Neural progenitor cell (in vitro differentiated cells): Measurements from ENCODE around the gene NAP1L4. TPM values are rescaled to one million over a fixed set of nuclear protein-coding genes. Genes with fewer than 3 reads are reported as not detected.

Experiments used
- DNase-seq: peaks from one replicate; pipeline ENCODE4 v3.0.0-alpha.2; 2016; ENCODE audit warnings: low spot score
- H2AFZ ChIP-seq: fragments of 200-600 bp; sonication (generic); replicated peaks from 2 replicates; pipeline ENCODE4 v1.6.1; 2016; ENCODE audit warnings: antibody characterized with exemption
- H3F3A ChIP-seq: fragments of 200-600 bp; sonication (generic); 2 replicates; pipeline ENCODE4 v1.6.1; 2016; ENCODE audit warnings: antibody characterized with exemption, low read depth
- H3K27ac ChIP-seq: fragments of 200-600 bp; sonication (generic); 2 replicates; pipeline ENCODE4 v1.5.1; 2016; ENCODE audit warnings: mild to moderate bottlenecking
- H3K27me3 ChIP-seq: fragments of 200-600 bp; sonication (generic); 2 replicates; pipeline ENCODE4 v1.6.1; 2016; ENCODE audit warnings: mild to moderate bottlenecking, moderate library complexity
- H3K36me3 ChIP-seq: fragments of 200-600 bp; sonication (generic); 2 replicates; pipeline ENCODE4 v1.5.1; 2016
- H3K4me1 ChIP-seq: fragments of 200-600 bp; sonication (generic); 2 replicates; pipeline ENCODE4 v1.6.1; 2016; ENCODE audit warnings: mixed run types
- H3K4me2 ChIP-seq: fragments of 200-600 bp; sonication (generic); 2 replicates; pipeline ENCODE4 v1.6.1; 2016
- H3K4me3 ChIP-seq: fragments of 200-600 bp; sonication (generic); 2 replicates; pipeline ENCODE4 v1.5.1; 2016
- H3K79me2 ChIP-seq: fragments of 200-600 bp; sonication (generic); 2 replicates; pipeline ENCODE4 v1.6.1; 2016; ENCODE audit warnings: low read depth
- H3K9ac ChIP-seq: fragments of 200-600 bp; sonication (generic); 2 replicates; pipeline ENCODE4 v1.6.1; 2016
- H3K9me3 ChIP-seq: fragments of 200-600 bp; sonication (generic); 2 replicates; pipeline ENCODE4 v1.5.1; 2016; ENCODE audit warnings: low read depth
- H4K20me1 ChIP-seq: fragments of 200-600 bp; sonication (generic); 2 replicates; pipeline ENCODE4 v1.6.1; 2016; ENCODE audit warnings: low read depth
- H3K27ac Mint-ChIP-seq: 3 replicates; pipeline ENCODE4 v1.8.0; 2021; ENCODE audit warnings: mixed read lengths
- H3K27me3 Mint-ChIP-seq: 2 replicates; pipeline ENCODE4 v1.8.0; 2022; ENCODE audit warnings: low read depth, mild to moderate bottlenecking, inconsistent platforms, moderate library complexity, mixed read lengths; ENCODE audit not compliant: insufficient read depth
- H3K36me3 Mint-ChIP-seq: 3 replicates; pipeline ENCODE4 v1.8.0; 2021; ENCODE audit warnings: mixed read lengths
- H3K4me1 Mint-ChIP-seq: 3 replicates; pipeline ENCODE4 v1.8.0; 2021; ENCODE audit warnings: mixed read lengths
- H3K4me3 Mint-ChIP-seq: 3 replicates; pipeline ENCODE4 v1.8.0; 2021; ENCODE audit warnings: mild to moderate bottlenecking, moderate library complexity, mixed read lengths
- H3K9me3 Mint-ChIP-seq: 3 replicates; pipeline ENCODE4 v1.8.0; 2020; ENCODE audit warnings: mixed read lengths
- CTCF ChIP-seq: fragments of 200-600 bp; sonication (generic); IDR thresholded peaks from 2 replicates; pipeline ENCODE4 v1.5.1; 2017; ENCODE audit warnings: antibody characterized with exemption, mild to moderate bottlenecking
- EZH2 ChIP-seq: fragments of 200-600 bp; sonication (generic); IDR thresholded peaks from 2 replicates; pipeline ENCODE4 v1.6.1; 2017; ENCODE audit warnings: antibody characterized with exemption, mild to moderate bottlenecking, moderate library complexity
- EZH2phosphoT487 ChIP-seq: fragments of 200-600 bp; sonication (generic); IDR thresholded peaks from 2 replicates; pipeline ENCODE4 v1.6.1; 2017; ENCODE audit warnings: antibody characterized with exemption
- total RNA-seq: library from RNA; depleted of rRNA; stranded (reverse); fragments of >200 nt; gene quantifications from 2 replicates; pipeline ENCODE4 v1.2.3, GENCODE V29; 2015; ENCODE audit warnings: low replicate concordance

NAP1L4 gene
- total RNA-seq, 1 donor from 2014 or later, result 191 TPM

- Histone ChIP-seq H3K36me3 (peaks cover 8% of the 10 kb centered on the region), H3K9ac (no peak overlapping the region), H2AFZ (no peak overlapping the region), H3K4me2 (no peak overlapping the region), H4K20me1 (peaks cover 67% of the 10 kb centered on the region), H3K27ac (no peak overlapping the region), H3K9me3 (no peaks in the 10 kb centered on the region), H3K27me3 (no peaks in the 10 kb centered on the region), H3K79me2 (peaks cover 42% of the 10 kb centered on the region), H3F3A (no peaks in the 10 kb centered on the region), H3K4me3 (no peak overlapping the region), H3K4me1 (peaks cover 15% of the 10 kb centered on the region)
- Mint-ChIP-seq H3K36me3 (peaks cover 66% of the 10 kb centered on the region), H3K4me1 (peaks cover 12% of the 10 kb centered on the region), H3K27ac (no peak overlapping the region), H3K9me3 (no peaks in the 10 kb centered on the region), H3K27me3 (no peaks in the 10 kb centered on the region), H3K4me3 (no peak overlapping the region)
- TF ChIP-seq EZH2phosphoT487 (no peak), CTCF (no peak), EZH2 (no peak)
- DNase-seq, result no peak
Measured at GRCh38 chr11:2960139-2960538, 32.0 kb downstream of the NAP1L4 start.

GRCh38 chr11:2958251-2958650, 33.9 kb downstream of the NAP1L4 start:
- H2AFZ ChIP-seq, result no peak overlapping the region
- no peak overlapping the region for H3K27ac ChIP-seq
- no peaks in the 10 kb centered on the region for H3F3A ChIP-seq
- Mint-ChIP-seq H3K27me3 (no peaks in the 10 kb centered on the region), H3K4me1 (peaks cover 12% of the 10 kb centered on the region), H3K9me3 (no peaks in the 10 kb centered on the region), H3K27ac (no peak overlapping the region), H3K36me3 (peaks cover 60% of the 10 kb centered on the region), H3K4me3 (no peak overlapping the region)
- H3K4me2 ChIP-seq, result no peak overlapping the region
- no peak overlapping the region for H3K4me3 ChIP-seq
- H3K79me2 ChIP-seq, result peaks cover 32% of the 10 kb centered on the region
- no peaks in the 10 kb centered on the region for H3K9me3 ChIP-seq
- H3K4me1 ChIP-seq, result peaks cover 15% of the 10 kb centered on the region
- H3K27me3 ChIP-seq, result no peaks in the 10 kb centered on the region
- no peak for DNase-seq
- H3K9ac ChIP-seq, result no peak overlapping the region
- peaks cover 11% of the 10 kb centered on the region for H3K36me3 ChIP-seq
- H4K20me1 ChIP-seq, result peaks cover 59% of the 10 kb centered on the region
- TF ChIP-seq EZH2 (no peak), CTCF (no peak), EZH2phosphoT487 (no peak)

- Histone ChIP-seq H3K9me3 (no peaks in the 10 kb centered on the region), H3K27me3 (no peaks in the 10 kb centered on the region), H3K4me2 (peak overlapping the region; percentile 36), H2AFZ (no peak overlapping the region), H3F3A (no peaks in the 10 kb centered on the region), H3K27ac (no peak overlapping the region), H3K79me2 (peaks cover 18% of the 10 kb centered on the region), H3K9ac (no peak overlapping the region), H4K20me1 (peaks cover 42% of the 10 kb centered on the region), H3K4me1 (peaks cover 15% of the 10 kb centered on the region), H3K4me3 (no peak overlapping the region), H3K36me3 (peaks cover 14% of the 10 kb centered on the region)
- peaks cover 10% of the 10 kb centered on the region for H3K4me1 Mint-ChIP-seq
- peak overlapping the region; percentile 77 for H3K27ac Mint-ChIP-seq
- peaks cover 5% of the 10 kb centered on the region for H3K27me3 Mint-ChIP-seq
- DNase-seq, result peak; percentile 60
- no peak overlapping the region for H3K4me3 Mint-ChIP-seq
- TF ChIP-seq CTCF (peak; percentile 43), EZH2 (no peak)
- H3K9me3 Mint-ChIP-seq, result no peaks in the 10 kb centered on the region
- peaks cover 57% of the 10 kb centered on the region for H3K36me3 Mint-ChIP-seq
Measured at GRCh38 chr11:2955906-2956476, 36.1 kb downstream of the NAP1L4 start.
